Panc1 (cell line): ENCODE results near the gene GPR25. TPM values are rescaled to one million over a fixed set of nuclear protein-coding genes. Genes with fewer than 3 reads are reported as not detected.

Experiments used
- ATAC-seq: fragments of 200-7000 bp; cut with Tn5 transposase; 2 replicates; pipeline ENCODE4 v1.9.1; 2020; ENCODE audit warnings: mild to moderate bottlenecking, moderate library complexity
- BruUV-seq: library from RNA; stranded (reverse); fragments of 400-500 nt; replicated peaks from 2 replicates; lab custom pipeline; 2021; lab: Mats Ljungman, UMichigan
- CTCF ChIA-PET: fragments of 300-600 bp; sonication (Branson Sonifier 250); formaldehyde crosslinking; loops from one replicate; lab custom pipeline; 2022; ENCODE audit warnings: antibody characterized with exemption; lab: Charles Lee
- POLR2A ChIA-PET: fragments of 300-600 bp; sonication (Branson Sonifier 250); formaldehyde crosslinking; loops from one replicate; lab custom pipeline; 2022; ENCODE audit warnings: antibody characterized with exemption; lab: Charles Lee
- DNase-seq: peaks from one replicate; pipeline ENCODE4 v3.0.0-alpha.2; 2010; ENCODE audit warnings: low read depth, low spot score
- H3K27ac ChIP-seq: 2 replicates; pipeline ENCODE4 v1.5.1; 2011; ENCODE audit warnings: mild to moderate bottlenecking, low read length, inconsistent platforms
- H3K27me3 ChIP-seq: fragments of 200-500 bp; sonication (Bioruptor generic); 2 replicates; pipeline ENCODE4 v1.6.0; 2014; ENCODE audit warnings: low read length, inconsistent platforms; ENCODE audit not compliant: control insufficient read depth, insufficient read depth
- H3K36me3 ChIP-seq: fragments of 200-500 bp; sonication (Bioruptor generic); 2 replicates; pipeline ENCODE4 v1.5.1; 2014; ENCODE audit warnings: inconsistent platforms, mild to moderate bottlenecking, low read length, moderate library complexity; ENCODE audit not compliant: control insufficient read depth, insufficient read depth
- H3K4me1 ChIP-seq: 2 replicates; pipeline ENCODE4 v1.5.1; 2011; ENCODE audit warnings: inconsistent platforms, mild to moderate bottlenecking, low read length, moderate library complexity; ENCODE audit not compliant: control insufficient read depth, insufficient read depth
- H3K4me3 ChIP-seq, 2 experiments: 2 replicates each; pipeline ENCODE4 v1.5.1; 2011 to 2012; ENCODE audit warnings: low read depth in 2 of 2, low read length in 2 of 2, mild to moderate bottlenecking in 2 of 2, inconsistent platforms in 1 of 2, moderate library complexity in 1 of 2
- H3K9me3 ChIP-seq: fragments of 200-500 bp; sonication (Bioruptor generic); 2 replicates; pipeline ENCODE4 v1.5.1; 2014; ENCODE audit warnings: low read depth, mild to moderate bottlenecking, inconsistent platforms, low read length, moderate library complexity; ENCODE audit not compliant: control insufficient read depth, insufficient read depth
- CTCF ChIP-seq: fragments of 450-650 bp; IDR thresholded peaks from 2 replicates; pipeline ENCODE4 v1.5.1; 2017; ENCODE audit warnings: mild to moderate bottlenecking
- POLR2AphosphoS5 ChIP-seq: IDR thresholded peaks from 2 replicates; pipeline ENCODE4 v1.6.1; 2012; ENCODE audit warnings: mild to moderate bottlenecking, low read depth, low read length, moderate library complexity
- REST ChIP-seq, 2 experiments: IDR thresholded peaks; 2 replicates each; pipeline ENCODE4 v1.6.1; 2011 to 2012; ENCODE audit warnings: low read depth in 2 of 2, control low read depth in 1 of 2, low read length in 1 of 2, mild to moderate bottlenecking in 1 of 2, moderate library complexity in 1 of 2; ENCODE audit not compliant: insufficient read depth in 1 of 2
- SIN3A ChIP-seq: IDR thresholded peaks from 2 replicates; pipeline ENCODE4 v1.6.1; 2012; ENCODE audit warnings: low read depth, mild to moderate bottlenecking, low read length, moderate library complexity, borderline replicate concordance; ENCODE audit not compliant: insufficient read depth
- TCF7L2 ChIP-seq: IDR thresholded peaks from 2 replicates; pipeline ENCODE4 v1.6.1; 2011; ENCODE audit warnings: mild to moderate bottlenecking, low read depth, low read length, inconsistent platforms
- in situ Hi-C: cut with HindIII; loops from 2 replicates; pipeline ENCODE4 v1.10.0; 2016; ENCODE audit warnings: low sequenced_read_pairs, low pct_unique_long_range_greater_than_20kb
- intact Hi-C: fragments of 100-400 bp; cut with micrococcal nuclease; formaldehyde crosslinking; loops from one replicate; pipeline ENCODE4 v1.10.0; 2022; ENCODE audit not compliant: unreplicated experiment
- total RNA-seq: library from RNA; stranded (reverse); gene quantifications from one replicate; pipeline ENCODE4 v1.2.1, GENCODE V29; 2021; ENCODE audit not compliant: unreplicated experiment

GPR25 gene
- total RNA-seq, 1 experiment from 2014 or later = not detected

GRCh38 chr1:200916681-200917080, 43.9 kb downstream of the GPR25 start:
- Histone ChIP-seq H3K9me3 (no peaks in the 10 kb centered on the region), H3K4me1 (no peaks in the 10 kb centered on the region), H3K36me3 (no peaks in the 10 kb centered on the region), H3K27ac (no peak overlapping the region), H3K4me3 (no peak overlapping the region), H3K27me3 (no peaks in the 10 kb centered on the region)
- CTCF ChIA-PET = no interaction called here
- DNase-seq (no peak), ATAC-seq (no peak)
- in situ Hi-C loops = no loop called here
- intact Hi-C loops = no loop called here
- POLR2A ChIA-PET = no interaction called here
- TF ChIP-seq REST (IDR thresholded peaks at IDR 0.05; ENCODE audit: insufficient read depth in 1 of 2, low read depth in 2 of 2, low read length in 1 of 2) (no peak), SIN3A (no peak), CTCF (no peak), TCF7L2 (no peak), POLR2AphosphoS5 (no peak)
- no TSS peak for BruUV-seq

GRCh38 chr1:200917291-200917817, 44.6 kb downstream of the GPR25 start:
- in situ Hi-C loops = no loop called here
- POLR2A ChIA-PET = interaction anchor here (0.5 kb wide), 1 partner anchor 40 kb away, joined by 3 read pairs; no protein-coding TSS in a partner anchor

More at GRCh38 chr1:200917291-200917817, 44.6 kb downstream of the GPR25 start:
- intact Hi-C loops = no loop called here
- H3K4me1 ChIP-seq = no peaks in the 10 kb centered on the region
- BruUV-seq = no TSS peak
- CTCF ChIA-PET = no interaction called here
- H3K27me3 ChIP-seq = no peaks in the 10 kb centered on the region
- no peak for TF ChIP-seq TCF7L2
- TF ChIP-seq CTCF = no peak
- no peak for TF ChIP-seq POLR2AphosphoS5
- no peak for TF ChIP-seq SIN3A
- TF ChIP-seq REST (IDR thresholded peaks at IDR 0.05; ENCODE audit: insufficient read depth in 1 of 2, low read depth in 2 of 2, low read length in 1 of 2) = no peak
- no peaks in the 10 kb centered on the region for H3K36me3 ChIP-seq
- H3K27ac ChIP-seq = no peak overlapping the region
- ATAC-seq (peak; percentile 54; the same call in 1 of the 2 replicates), DNase-seq (no peak)
- H3K9me3 ChIP-seq = no peaks in the 10 kb centered on the region
- H3K4me3 ChIP-seq = no peak overlapping the region
